K562 (cell line): ENCODE data around the gene CRYAB. TPM values are rescaled to one million over a fixed set of nuclear protein-coding genes. Genes with fewer than 3 reads are reported as not detected.

ENCODE experiments used
- ARID1B ChIP-seq: fragments of 450-650 bp; IDR thresholded peaks from 2 replicates; pipeline ENCODE4 v1.6.1; 2016; ENCODE audit warnings: antibody characterized with exemption, mild to moderate bottlenecking, inconsistent platforms
- GATAD2B ChIP-seq: fragments of 450-650 bp; IDR thresholded peaks from 2 replicates; pipeline ENCODE4 v1.6.1; 2017; ENCODE audit warnings: mild to moderate bottlenecking, borderline replicate concordance
- ILF3 ChIP-seq: fragments of 450-650 bp; IDR thresholded peaks from 2 replicates; pipeline ENCODE4 v1.6.1; 2018; ENCODE audit warnings: antibody characterized with exemption, mild to moderate bottlenecking, moderate library complexity, borderline replicate concordance
- PCBP2 ChIP-seq: fragments of 200-400 bp; formaldehyde crosslinking; IDR thresholded peaks from 2 replicates; pipeline ENCODE4 v1.6.1; 2018; ENCODE audit warnings: low read length, low read depth, mild to moderate bottlenecking, moderate library complexity; ENCODE audit not compliant: poor library complexity, severe bottlenecking
- POLR2G ChIP-seq: fragments of 200-400 bp; formaldehyde crosslinking; IDR thresholded peaks from 2 replicates; pipeline ENCODE4 v1.6.1; 2017; ENCODE audit warnings: low read depth, mild to moderate bottlenecking, antibody characterized with exemption, low read length, moderate library complexity
- SREBF1 ChIP-seq: fragments of 150-350 bp; IDR thresholded peaks from 2 replicates; pipeline ENCODE4 v1.6.1; 2014; ENCODE audit warnings: antibody characterized with exemption, low read depth, low read length, borderline replicate concordance
- TAF15 ChIP-seq: fragments of 200-400 bp; formaldehyde crosslinking; IDR thresholded peaks from 2 replicates; pipeline ENCODE4 v1.6.1; 2017; ENCODE audit warnings: mild to moderate bottlenecking, low read depth, low read length, moderate library complexity
- ZNF217 ChIP-seq: sonication (generic); formaldehyde crosslinking; IDR thresholded peaks from 2 replicates; pipeline ENCODE4 v1.8.0; 2022; ENCODE audit warnings: mild to moderate bottlenecking, missing genetic modification reagents
- ZNF57 ChIP-seq: fragments of 450-650 bp; formaldehyde crosslinking; IDR thresholded peaks from 2 replicates; pipeline ENCODE4 v1.4.0; 2020; ENCODE audit warnings: mild to moderate bottlenecking, moderate library complexity
- ZNF785 ChIP-seq: fragments of 250-450 bp; sonication (Bioruptor Pico); IDR thresholded peaks from 2 replicates; pipeline ENCODE4 v1.4.0; 2020; ENCODE audit warnings: mild to moderate bottlenecking
- polyA plus RNA-seq, 8 experiments: library from polyadenylated mRNA; depleted of rRNA in 4 of 8; stranded (reverse) in 5 of 8; unstranded in 3 of 8; fragments of >200 nt; fragmentation: Nextera tagmentation in 2 of 8; fragmentation: Illumina TruSeq in 1 of 8; extraction: Ambion mirVana in 2 of 8; extraction: Trizol in 1 of 8; gene quantifications; 2 replicates each; pipeline versions ENCODE4 v1.2.1 to v1.2.3, GENCODE V29; 2011 to 2014; ENCODE audit warnings: inconsistent platforms in 1 of 8, missing spikeins in 1 of 8
- total RNA-seq, 7 experiments: library from RNA; depleted of rRNA in 6 of 7; stranded (reverse); fragments of >200 nt in 6 of 7; fragmentation: Illumina TruSeq in 2 of 7; extraction: Trizol in 2 of 7; gene quantifications; 2 replicates each; pipeline versions ENCODE4 v1.2.1 to v1.2.3, GENCODE V29; 2011 to 2021; ENCODE audit warnings: low replicate concordance in 1 of 7
- TF ChIP-seq, protein P1 (sequence below): fragments of 450-650 bp; IDR thresholded peaks from 2 replicates; pipeline ENCODE4 v1.6.1; 2016; ENCODE audit warnings: mild to moderate bottlenecking, moderate library complexity
- TF ChIP-seq, protein P2 (sequence below), 2 experiments: fragments of 450-650 bp in 1 of 2; sonication (generic) in 1 of 2; formaldehyde crosslinking in 1 of 2; IDR thresholded peaks in 1 of 2; conservative IDR thresholded peaks in 1 of 2; 2 replicates each; pipeline versions ENCODE4 v1.6.1 to v1.8.1; 2016 to 2023; ENCODE audit warnings: mild to moderate bottlenecking in 2 of 2, moderate library complexity in 2 of 2, inconsistent platforms in 1 of 2, missing genetic modification reagents in 1 of 2

The CRYAB gene
- total and polyA plus RNA-seq, 9 of the 15 experiments (the other 6 are each of a cell fraction or from before 2014, with no cell fraction given): 0.83 to 7.5 (median 3.6) TPM

DNA sequence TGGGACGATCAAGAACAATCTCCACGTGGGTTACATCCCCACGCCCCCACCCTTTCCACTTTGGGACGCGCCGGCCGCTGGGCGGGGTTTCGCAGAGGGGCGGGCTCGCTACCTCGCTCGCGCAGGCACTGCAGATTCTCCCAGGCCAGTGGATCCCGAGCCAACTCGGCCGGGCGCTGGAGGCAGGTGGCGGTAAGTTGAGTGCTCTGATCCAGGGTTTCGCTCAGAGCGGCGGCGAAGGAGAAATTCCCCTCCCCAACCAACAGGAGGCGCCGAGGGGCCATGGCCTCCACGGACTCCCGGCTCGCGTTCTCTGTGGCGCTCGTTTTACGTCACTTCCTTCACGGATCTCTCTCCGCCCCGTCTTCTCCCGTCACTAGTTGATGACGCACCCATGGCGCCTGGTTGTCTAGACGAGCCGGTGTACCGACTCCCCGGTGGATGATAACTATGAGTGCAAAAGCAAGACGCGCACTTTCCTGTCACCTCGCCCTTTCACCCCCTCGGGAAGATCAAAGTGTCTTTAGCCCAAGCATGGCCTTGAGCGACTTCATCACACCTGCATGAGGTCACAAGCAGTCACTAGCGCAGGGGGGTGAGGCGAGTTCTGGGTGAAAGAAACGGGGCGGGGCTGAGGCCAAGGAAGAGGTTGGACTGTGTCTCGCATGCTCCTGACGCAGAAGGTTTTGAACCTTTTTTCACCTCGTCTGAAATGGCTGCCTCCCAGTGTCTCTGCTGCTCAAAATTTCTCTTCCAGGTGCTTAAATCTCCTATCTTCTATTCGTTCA, 32.5 kb downstream of the CRYAB start, which contains the start of the genes CFAP68 and FDXACB1 (continued):
- TF ChIP-seq, protein P1, sequence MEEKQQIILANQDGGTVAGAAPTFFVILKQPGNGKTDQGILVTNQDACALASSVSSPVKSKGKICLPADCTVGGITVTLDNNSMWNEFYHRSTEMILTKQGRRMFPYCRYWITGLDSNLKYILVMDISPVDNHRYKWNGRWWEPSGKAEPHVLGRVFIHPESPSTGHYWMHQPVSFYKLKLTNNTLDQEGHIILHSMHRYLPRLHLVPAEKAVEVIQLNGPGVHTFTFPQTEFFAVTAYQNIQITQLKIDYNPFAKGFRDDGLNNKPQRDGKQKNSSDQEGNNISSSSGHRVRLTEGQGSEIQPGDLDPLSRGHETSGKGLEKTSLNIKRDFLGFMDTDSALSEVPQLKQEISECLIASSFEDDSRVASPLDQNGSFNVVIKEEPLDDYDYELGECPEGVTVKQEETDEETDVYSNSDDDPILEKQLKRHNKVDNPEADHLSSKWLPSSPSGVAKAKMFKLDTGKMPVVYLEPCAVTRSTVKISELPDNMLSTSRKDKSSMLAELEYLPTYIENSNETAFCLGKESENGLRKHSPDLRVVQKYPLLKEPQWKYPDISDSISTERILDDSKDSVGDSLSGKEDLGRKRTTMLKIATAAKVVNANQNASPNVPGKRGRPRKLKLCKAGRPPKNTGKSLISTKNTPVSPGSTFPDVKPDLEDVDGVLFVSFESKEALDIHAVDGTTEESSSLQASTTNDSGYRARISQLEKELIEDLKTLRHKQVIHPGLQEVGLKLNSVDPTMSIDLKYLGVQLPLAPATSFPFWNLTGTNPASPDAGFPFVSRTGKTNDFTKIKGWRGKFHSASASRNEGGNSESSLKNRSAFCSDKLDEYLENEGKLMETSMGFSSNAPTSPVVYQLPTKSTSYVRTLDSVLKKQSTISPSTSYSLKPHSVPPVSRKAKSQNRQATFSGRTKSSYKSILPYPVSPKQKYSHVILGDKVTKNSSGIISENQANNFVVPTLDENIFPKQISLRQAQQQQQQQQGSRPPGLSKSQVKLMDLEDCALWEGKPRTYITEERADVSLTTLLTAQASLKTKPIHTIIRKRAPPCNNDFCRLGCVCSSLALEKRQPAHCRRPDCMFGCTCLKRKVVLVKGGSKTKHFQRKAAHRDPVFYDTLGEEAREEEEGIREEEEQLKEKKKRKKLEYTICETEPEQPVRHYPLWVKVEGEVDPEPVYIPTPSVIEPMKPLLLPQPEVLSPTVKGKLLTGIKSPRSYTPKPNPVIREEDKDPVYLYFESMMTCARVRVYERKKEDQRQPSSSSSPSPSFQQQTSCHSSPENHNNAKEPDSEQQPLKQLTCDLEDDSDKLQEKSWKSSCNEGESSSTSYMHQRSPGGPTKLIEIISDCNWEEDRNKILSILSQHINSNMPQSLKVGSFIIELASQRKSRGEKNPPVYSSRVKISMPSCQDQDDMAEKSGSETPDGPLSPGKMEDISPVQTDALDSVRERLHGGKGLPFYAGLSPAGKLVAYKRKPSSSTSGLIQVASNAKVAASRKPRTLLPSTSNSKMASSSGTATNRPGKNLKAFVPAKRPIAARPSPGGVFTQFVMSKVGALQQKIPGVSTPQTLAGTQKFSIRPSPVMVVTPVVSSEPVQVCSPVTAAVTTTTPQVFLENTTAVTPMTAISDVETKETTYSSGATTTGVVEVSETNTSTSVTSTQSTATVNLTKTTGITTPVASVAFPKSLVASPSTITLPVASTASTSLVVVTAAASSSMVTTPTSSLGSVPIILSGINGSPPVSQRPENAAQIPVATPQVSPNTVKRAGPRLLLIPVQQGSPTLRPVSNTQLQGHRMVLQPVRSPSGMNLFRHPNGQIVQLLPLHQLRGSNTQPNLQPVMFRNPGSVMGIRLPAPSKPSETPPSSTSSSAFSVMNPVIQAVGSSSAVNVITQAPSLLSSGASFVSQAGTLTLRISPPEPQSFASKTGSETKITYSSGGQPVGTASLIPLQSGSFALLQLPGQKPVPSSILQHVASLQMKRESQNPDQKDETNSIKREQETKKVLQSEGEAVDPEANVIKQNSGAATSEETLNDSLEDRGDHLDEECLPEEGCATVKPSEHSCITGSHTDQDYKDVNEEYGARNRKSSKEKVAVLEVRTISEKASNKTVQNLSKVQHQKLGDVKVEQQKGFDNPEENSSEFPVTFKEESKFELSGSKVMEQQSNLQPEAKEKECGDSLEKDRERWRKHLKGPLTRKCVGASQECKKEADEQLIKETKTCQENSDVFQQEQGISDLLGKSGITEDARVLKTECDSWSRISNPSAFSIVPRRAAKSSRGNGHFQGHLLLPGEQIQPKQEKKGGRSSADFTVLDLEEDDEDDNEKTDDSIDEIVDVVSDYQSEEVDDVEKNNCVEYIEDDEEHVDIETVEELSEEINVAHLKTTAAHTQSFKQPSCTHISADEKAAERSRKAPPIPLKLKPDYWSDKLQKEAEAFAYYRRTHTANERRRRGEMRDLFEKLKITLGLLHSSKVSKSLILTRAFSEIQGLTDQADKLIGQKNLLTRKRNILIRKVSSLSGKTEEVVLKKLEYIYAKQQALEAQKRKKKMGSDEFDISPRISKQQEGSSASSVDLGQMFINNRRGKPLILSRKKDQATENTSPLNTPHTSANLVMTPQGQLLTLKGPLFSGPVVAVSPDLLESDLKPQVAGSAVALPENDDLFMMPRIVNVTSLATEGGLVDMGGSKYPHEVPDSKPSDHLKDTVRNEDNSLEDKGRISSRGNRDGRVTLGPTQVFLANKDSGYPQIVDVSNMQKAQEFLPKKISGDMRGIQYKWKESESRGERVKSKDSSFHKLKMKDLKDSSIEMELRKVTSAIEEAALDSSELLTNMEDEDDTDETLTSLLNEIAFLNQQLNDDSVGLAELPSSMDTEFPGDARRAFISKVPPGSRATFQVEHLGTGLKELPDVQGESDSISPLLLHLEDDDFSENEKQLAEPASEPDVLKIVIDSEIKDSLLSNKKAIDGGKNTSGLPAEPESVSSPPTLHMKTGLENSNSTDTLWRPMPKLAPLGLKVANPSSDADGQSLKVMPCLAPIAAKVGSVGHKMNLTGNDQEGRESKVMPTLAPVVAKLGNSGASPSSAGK: peak; percentile 66
- peak; percentile 68 for TF ChIP-seq ARID1B
- TF ChIP-seq ZNF785: no peak
- TF ChIP-seq, protein P2, sequence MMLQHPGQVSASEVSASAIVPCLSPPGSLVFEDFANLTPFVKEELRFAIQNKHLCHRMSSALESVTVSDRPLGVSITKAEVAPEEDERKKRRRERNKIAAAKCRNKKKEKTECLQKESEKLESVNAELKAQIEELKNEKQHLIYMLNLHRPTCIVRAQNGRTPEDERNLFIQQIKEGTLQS (IDR thresholded peaks at IDR 0.05): peak; percentile 91
- TF ChIP-seq, protein P2 (CRISPR knock-in tag; conservative IDR thresholded peaks at IDR 0.05): peak; percentile 92
- TF ChIP-seq TAF15: no peak
- no peak for TF ChIP-seq ZNF217 (CRISPR knock-in tag)
- no peak for TF ChIP-seq ZNF57 (CRISPR knock-in tag)
- TF ChIP-seq ILF3: no peak
- TF ChIP-seq PCBP2: no peak
- TF ChIP-seq SREBF1: no peak
- TF ChIP-seq POLR2G: peak; percentile 84
- no peak for TF ChIP-seq GATAD2B
